ENCODE data around the gene DMGDH.
"Not testable (repeated sequence)": the region's sequence is repeated elsewhere in the genome, so short reads cannot be mapped to it uniquely, and the experiment has no call there.

The DMGDH gene

GRCh38 chr5:79011219-79011836, 58.1 kb downstream of the DMGDH start:
- no peak for DNase-seq

DNA sequence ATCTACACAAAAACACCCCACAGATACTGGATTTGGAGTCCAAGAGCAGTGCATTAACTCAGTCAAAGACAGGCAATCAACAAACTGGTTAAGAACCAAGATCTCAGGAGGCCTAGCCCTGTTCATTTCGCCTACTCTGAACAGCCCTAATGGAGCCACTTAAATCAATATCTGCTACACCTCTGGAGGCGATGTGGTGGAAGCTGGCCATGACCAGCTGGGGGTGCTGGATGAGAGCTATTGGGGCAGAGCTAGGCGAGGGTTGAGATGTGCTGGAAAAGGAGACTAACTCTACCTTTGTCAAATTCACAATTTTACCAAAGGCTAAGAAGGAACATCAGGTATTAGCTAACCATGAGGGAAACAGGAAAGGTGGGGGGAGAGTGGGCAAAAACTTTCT, 61.1 kb downstream of the DMGDH start:
- DNase-seq: no peak

DNA sequence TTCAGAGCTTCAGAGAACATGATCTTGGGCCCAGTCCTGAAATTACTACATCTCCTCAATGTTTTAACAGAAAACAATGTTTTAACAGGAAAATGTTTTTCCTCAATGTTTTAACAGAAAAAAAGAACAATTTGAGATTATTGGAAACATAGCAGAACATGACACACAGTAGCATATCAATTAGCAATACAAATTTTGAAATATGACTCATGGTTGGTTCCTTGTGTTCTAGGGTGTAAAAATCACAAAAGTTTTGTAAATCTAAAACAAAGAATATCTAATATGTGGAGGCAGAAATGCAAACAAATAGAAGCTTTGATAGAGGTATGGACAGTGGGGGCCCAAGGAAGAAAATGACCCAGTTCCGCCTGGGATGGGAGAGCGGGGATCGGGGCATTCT, 61.6 kb downstream of the DMGDH start:
- DNase-seq: no peak

DNA sequence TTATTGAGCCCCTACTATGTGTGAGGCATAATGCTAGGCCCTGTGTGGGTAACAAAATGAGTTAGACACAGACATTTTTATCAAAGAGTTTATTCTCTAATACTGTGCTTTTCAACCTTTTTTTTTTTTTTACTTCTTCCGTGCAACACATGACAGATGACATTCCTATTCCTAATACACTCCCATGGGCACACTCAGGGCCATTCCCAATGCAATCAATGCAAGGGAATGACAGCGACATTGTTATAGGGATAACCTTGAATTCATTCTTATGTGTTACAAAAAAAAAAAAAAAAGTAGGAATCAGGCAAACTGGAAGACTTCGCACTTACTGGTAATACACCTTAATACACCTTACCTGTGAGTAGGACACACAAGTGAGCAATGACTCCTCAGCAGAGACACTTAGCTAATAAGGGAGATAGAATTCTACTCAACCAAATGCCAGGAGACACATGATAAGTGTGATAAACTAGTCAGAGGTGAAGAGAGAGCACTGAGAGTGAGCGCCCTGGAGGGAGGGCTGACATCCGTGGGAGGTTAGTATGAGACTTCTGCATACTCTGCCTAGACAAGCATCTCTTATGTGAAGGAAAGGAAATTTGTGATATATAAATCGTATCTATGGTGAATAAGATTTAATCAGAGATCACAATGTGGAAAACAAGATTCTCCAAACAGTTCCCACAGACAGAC, 63.4 kb downstream of the DMGDH start:
- no peak for DNase-seq

GRCh38 chr5:79005151-79005550, 64.3 kb downstream of the DMGDH start:
- no peak for DNase-seq

- no peak for DNase-seq
Measured at GRCh38 chr5:79002374-79002773, 67.1 kb downstream of the DMGDH start.

DNA sequence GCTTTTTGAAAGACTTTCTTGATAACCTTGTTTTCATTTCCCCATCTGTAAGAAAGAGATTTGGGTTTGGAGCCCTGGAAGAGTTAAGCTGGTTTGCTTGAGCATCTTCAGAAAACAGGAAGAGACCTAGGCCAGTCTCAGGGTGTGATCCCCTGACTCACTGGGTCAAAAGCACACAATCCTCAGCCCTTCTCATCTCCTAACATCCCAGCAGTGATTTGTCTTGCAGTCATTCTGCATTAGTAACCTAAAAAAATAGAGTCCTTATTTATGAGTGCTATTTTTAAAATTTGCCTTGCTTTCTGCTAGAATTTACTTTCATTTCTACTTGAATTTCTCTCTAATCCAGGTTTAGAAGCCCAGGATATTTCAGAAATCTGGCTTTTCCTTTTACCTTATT, 68.0 kb downstream of the DMGDH start:
- no peak for DNase-seq

GRCh38 chr5:78997090-78997489, 72.4 kb downstream of the DMGDH start:
- DNase-seq: no peak

- no peak for DNase-seq
Measured at GRCh38 chr5:78995521-78996007, 73.9 kb downstream of the DMGDH start.

DNA sequence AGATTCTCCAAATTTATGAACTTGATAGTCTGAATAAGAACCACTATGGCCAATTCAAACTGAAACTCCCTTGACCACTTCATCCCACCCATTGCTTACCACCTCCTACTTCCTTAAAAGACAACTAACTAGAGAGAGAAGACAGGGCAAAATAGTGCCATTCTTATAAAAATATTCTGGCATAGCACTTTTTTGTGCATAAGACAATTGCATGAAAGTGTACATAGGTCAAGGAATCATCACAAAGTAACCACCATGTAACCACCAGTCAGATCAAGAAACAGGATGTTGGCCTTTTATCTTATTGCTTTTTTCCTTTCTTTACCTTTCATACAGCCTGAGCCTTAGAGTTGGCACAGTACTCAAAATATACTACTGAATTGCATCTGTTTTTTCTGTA, 76.3 kb downstream of the DMGDH start:
- DNase-seq: no peak

DNA sequence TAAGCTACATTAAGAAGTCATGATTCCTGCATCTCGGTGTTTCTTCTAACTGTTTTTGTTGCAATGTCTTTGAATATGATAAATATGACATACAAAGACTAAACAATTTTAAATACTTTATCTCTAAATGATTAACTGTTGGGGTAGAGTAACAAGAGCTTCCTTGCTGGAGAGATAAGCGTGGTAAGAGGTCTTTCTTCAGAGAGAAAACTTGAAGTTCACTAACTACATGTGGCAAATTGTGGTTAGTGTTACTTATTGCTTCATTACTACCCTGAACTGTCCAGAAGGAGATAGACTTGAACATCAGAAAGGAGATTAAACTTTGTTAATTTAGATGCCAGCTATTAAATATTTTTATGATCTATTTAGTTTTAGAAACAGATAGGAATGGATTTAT, 77.3 kb downstream of the DMGDH start:
- no peak for DNase-seq

GRCh38 chr5:78989080-78989479, 80.4 kb downstream of the DMGDH start:
- no peak for DNase-seq

- peak in 9 of 14 donors; percentile 16 to 66 (median 48) for DNase-seq
Measured at GRCh38 chr5:78985725-78986223, 83.7 kb downstream of the DMGDH start.

- peak in 13 of 14 donors; percentile 41 to 87 (median 71) for DNase-seq
Measured at GRCh38 chr5:78985116-78985724, 84.3 kb downstream of the DMGDH start, which contains the start of gene ARSB. Gene ARSB (minus strand): TSS chr5:78985310. CDS start chr5:78985248, 62 bp downstream.

DNA sequence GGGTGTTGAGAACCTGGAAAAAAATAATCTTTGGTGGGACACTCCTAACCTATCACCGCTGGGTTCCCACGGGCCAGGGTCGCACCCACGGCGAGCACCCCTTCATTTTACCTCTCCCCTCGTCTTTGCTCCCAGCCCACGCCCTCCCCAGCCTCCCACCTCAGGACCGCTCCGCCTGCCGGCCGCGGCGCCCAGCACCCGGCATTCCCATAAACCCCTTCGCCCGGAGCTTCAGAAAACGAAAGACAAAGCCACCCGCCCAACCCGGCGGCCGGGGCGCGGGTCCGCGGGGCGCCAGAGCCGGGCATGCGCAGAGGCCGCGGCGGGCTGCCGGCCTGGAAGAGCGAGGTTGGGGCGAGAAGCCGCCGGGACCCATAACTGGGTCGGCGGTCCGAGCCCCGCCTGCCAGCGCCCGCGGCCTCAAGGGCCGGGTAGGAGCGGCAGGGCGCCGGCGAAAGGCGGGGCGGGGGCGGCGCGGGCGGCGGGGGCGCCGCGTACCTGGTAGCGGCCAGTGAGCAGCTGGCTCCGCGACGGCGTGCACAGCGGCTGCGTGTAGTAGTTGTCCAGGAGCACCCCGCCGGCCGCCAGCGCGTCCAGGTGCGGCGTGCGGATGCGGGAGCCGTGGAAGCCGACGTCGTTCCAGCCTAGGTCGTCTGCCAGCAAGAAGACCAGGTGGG, 84.9 kb downstream of the DMGDH start:
- DNase-seq: peak; percentile 35 to 91 (median 81)

DNA sequence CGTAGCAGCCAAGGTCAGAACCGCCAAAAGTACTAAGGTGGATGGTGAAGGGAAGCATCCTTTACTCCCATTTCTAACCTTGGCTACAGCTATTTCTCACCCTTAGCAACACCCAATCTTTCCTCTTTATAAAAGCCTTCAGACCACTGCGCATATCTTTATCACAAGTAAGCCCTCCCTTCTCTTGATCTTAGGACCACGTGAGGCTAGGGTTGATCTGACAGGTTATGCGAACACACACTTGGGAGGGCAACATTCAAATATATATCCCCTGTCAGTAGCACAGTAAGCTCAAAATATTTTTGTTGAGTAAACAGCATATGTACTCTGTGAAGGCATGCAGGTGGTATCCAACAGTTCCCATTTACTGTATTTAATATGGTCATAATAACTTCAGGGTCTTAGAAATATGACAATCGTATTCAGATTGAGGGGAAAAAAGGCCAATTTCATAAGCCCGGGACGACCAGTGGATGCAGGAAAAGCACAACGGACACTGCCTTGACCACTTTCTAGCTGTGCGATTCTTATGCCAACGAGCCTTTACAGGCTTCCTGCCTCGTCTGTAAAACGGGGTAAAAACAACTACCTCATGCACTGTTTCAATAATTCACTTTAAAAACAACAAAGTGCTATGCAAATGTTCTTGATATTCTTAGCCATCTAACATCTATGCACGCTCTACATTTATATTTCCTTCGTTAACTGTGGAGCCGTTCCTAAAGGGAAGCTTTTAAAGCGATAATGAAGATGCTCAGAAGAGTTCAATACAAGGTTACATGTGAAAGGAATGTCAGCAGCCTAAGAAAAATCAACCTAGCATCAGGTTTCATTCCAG, 85.7 kb downstream of the DMGDH start:
- peak in 2 of 14 donors; percentile 6 to 48 for DNase-seq

GRCh38 chr5:78983194-78983593, 86.3 kb downstream of the DMGDH start:
- DNase-seq: not testable (repeated sequence)

DNA sequence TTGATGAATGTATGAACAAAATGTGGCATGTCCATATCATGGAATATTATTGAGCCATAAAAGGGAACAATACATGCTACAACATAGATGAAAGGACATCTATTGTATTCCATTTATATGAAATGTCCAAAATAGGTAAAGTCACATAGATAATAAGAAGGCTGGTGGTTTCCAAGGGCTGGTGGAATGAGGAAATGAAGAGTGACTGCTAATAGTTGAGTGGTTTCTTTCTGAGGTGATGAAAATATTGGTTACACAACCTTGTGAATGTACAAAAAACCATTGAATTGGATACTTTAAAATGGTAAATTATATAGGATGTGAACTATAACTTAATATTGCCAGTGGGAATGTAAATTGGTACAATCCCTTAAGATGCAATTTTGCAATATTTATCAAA, 89.6 kb downstream of the DMGDH start:
- DNase-seq: no peak

DNA sequence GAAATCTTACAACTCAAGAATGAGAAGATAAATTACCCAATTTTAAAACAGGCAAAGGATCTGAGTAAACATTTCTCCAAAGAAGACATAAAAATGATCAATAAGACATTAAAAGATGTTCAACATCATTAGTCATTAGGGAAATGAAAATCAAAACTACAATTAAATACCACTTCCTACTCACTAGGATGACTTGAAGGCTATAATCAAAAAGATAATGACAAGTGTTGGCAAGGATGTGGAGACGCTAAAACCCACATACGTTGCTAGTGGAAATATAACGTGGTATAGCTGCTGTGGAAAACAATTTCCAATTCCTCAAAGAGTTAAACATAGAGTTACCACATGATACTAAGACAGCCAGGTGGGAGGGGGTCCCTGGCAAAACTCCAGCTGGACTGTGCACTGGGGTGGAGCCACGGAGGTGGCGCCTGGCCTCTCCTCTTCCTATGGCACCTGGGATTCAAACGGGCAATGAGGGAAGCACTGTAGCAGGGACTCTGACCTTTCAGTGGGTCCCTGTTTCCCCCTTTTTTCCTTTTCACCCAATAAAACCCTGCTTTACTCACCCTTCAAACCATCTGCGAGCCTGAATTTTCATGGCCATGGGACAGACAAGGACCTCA, 90.2 kb downstream of the DMGDH start:
- no peak for DNase-seq

- peak in 1 of 14 donors; percentile 10 for DNase-seq
Measured at GRCh38 chr5:78975035-78975434, 94.4 kb downstream of the DMGDH start.

DNA sequence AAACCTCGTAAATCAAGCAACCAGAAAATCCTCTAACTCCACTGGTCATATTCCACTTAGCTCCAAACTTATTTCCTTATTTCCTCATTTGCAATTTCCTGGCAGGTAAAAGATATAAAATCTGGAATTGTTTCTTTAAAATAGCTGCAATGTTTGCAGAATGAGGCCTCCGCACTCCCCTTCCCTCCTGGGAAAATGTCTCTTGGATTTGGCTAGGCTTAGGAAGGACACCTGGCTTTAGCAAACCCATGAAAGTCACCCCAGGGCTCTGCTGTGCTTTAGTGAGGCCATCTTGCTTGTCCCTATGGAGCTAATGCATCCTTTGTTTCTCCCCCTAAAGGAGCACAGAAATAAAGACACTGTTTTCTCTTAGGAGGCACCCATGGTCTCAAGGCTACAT, 94.9 kb downstream of the DMGDH start:
- peak in 1 of 14 donors; percentile 10 for DNase-seq
